Suprapubic skin (tissue), 4 donors: ENCODE data around the gene CAPN11. TPM values are rescaled to one million over a fixed set of nuclear protein-coding genes. Genes with fewer than 3 reads are reported as not detected.
A peak's percentile ranks its signal among the peaks of the same experiment; 100 is the strongest.

Experiments
- DNase-seq, 2 donors: peaks; one replicate each; pipeline ENCODE4 v3.0.0-alpha.2; 2019; ENCODE audit warnings: low spot score in 2 of 2
- H3K27ac ChIP-seq: fragments of 200-600 bp; sonication (generic); one replicate; pipeline ENCODE4 v1.5.1; 2019
- H3K27me3 ChIP-seq: fragments of 200-600 bp; sonication (generic); one replicate; pipeline ENCODE4 v1.5.1; 2019
- H3K36me3 ChIP-seq: fragments of 200-600 bp; sonication (generic); one replicate; pipeline ENCODE4 v1.5.1; 2019
- H3K4me1 ChIP-seq: fragments of 200-600 bp; sonication (generic); one replicate; pipeline ENCODE4 v1.5.1; 2019
- H3K4me3 ChIP-seq: fragments of 200-600 bp; sonication (generic); one replicate; pipeline ENCODE4 v1.5.1; 2019; ENCODE audit warnings: mild to moderate bottlenecking
- H3K9me3 ChIP-seq: fragments of 200-600 bp; sonication (generic); one replicate; pipeline ENCODE4 v1.5.1; 2019
- EP300 ChIP-seq: sonication (generic); formaldehyde crosslinking; IDR thresholded peaks from one replicate; pipeline ENCODE4 v1.6.1; 2017; ENCODE audit warnings: antibody characterized with exemption
- POLR2A ChIP-seq, 2 donors: fragments of 450-650 bp; IDR thresholded peaks; one replicate each; pipeline ENCODE4 v1.6.1; 2017; ENCODE audit warnings: antibody characterized with exemption in 2 of 2, mild to moderate bottlenecking in 2 of 2, moderate library complexity in 2 of 2
- POLR2AphosphoS5 ChIP-seq, 3 donors: sonication (generic); formaldehyde crosslinking; IDR thresholded peaks; one replicate each; pipeline ENCODE4 v1.6.1; 2017; ENCODE audit warnings: antibody characterized with exemption in 3 of 3
- WGBS: methylation state at CpG from one replicate; pipeline ENCODE4 v1.1.5; 2018; 5-methylcytosine and 5-hydroxymethylcytosine counted together
- total RNA-seq, 4 donors: library from RNA; depleted of rRNA; stranded (reverse); fragments of >200 nt; gene quantifications; one replicate each; pipeline ENCODE4 v1.1.0, GENCODE V29; 2016
- TF ChIP-seq, protein P1 (sequence below), 2 donors: fragments of 200-600 bp in 1 of 2; fragments of 450-650 bp in 1 of 2; sonication (generic) in 1 of 2; IDR thresholded peaks; one replicate each; pipeline ENCODE4 v1.5.1; 2016 to 2019; ENCODE audit warnings: antibody characterized with exemption in 2 of 2, mild to moderate bottlenecking in 1 of 2, moderate library complexity in 1 of 2

The CAPN11 gene
- total RNA-seq, 4 donors from 2014 or later, result 0.45 to 2.5 (median 1.2) TPM

DNA sequence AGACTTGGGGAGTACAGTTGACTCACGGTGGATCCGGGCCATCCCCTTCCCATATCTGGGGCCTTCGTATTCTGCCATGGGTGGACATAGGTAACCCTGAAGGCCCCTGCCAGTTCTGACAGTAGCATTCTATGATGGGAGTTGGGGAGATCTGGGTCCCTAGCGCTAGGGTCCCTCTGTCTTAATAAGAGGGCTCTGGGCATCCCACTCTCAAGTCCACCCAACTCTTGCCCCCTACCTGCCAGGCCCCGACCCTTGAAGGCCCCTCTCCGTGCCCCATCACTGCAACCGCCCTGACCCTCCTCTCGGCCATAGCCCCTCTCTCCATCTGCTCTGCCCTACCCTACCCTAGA, 6.5 kb upstream of the CAPN11 start:
- TF ChIP-seq POLR2A (IDR thresholded peaks at IDR 0.05), result no peak
- TF ChIP-seq, protein P1, sequence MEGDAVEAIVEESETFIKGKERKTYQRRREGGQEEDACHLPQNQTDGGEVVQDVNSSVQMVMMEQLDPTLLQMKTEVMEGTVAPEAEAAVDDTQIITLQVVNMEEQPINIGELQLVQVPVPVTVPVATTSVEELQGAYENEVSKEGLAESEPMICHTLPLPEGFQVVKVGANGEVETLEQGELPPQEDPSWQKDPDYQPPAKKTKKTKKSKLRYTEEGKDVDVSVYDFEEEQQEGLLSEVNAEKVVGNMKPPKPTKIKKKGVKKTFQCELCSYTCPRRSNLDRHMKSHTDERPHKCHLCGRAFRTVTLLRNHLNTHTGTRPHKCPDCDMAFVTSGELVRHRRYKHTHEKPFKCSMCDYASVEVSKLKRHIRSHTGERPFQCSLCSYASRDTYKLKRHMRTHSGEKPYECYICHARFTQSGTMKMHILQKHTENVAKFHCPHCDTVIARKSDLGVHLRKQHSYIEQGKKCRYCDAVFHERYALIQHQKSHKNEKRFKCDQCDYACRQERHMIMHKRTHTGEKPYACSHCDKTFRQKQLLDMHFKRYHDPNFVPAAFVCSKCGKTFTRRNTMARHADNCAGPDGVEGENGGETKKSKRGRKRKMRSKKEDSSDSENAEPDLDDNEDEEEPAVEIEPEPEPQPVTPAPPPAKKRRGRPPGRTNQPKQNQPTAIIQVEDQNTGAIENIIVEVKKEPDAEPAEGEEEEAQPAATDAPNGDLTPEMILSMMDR (IDR thresholded peaks at IDR 0.05), result peak in 1 of 2 donors; percentile 19
- peaks cover 54% of the 10 kb centered on the region for H3K36me3 ChIP-seq
- no peak overlapping the region for H3K4me3 ChIP-seq
- no peaks in the 10 kb centered on the region for H3K27me3 ChIP-seq
- peaks cover 4% of the 10 kb centered on the region for H3K4me1 ChIP-seq
- 84% methylated on average over 5 of the region's 8 CpGs for WGBS
- no peak for DNase-seq
- H3K9me3 ChIP-seq, result no peaks in the 10 kb centered on the region
- H3K27ac ChIP-seq, result no peak overlapping the region

DNA sequence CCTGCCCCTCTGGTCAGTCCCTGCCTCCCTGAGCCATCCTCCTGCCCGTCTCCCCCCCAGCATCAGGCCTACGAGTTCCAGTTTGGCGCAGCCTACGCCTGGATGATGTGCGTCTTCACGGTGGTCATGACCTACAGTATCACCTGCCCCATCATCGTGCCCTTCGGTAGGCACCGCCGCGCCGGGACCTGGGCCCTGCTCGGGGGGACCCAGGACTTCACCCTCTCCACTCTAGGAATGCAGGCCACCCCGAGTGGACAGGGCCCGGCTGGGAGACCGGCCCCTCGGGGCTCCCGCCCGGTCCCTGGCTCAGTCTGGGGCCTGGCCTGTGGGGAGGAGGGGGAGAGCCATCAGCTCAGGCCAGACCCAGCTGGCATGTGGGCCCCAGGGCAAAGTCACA, 6.1 kb upstream of the CAPN11 start:
- Histone ChIP-seq H3K27ac (no peak overlapping the region), H3K27me3 (no peaks in the 10 kb centered on the region), H3K9me3 (no peaks in the 10 kb centered on the region), H3K36me3 (peaks cover 49% of the 10 kb centered on the region), H3K4me1 (peaks cover 4% of the 10 kb centered on the region), H3K4me3 (no peak overlapping the region)
- no peak for DNase-seq
- TF ChIP-seq, protein P1 (IDR thresholded peaks at IDR 0.05), result no peak
- TF ChIP-seq POLR2AphosphoS5 (IDR thresholded peaks at IDR 0.05) (no peak), POLR2A (IDR thresholded peaks at IDR 0.05) (no peak), EP300 (no peak)
- 95% methylated on average over 18 of the region's 19 CpGs for WGBS

GRCh38 chr6:44154067-44154466, 4.6 kb upstream of the CAPN11 start:
- no peak overlapping the region for H3K4me3 ChIP-seq
- no peaks in the 10 kb centered on the region for H3K27me3 ChIP-seq
- H3K4me1 ChIP-seq, result peaks cover 4% of the 10 kb centered on the region
- H3K27ac ChIP-seq, result no peak overlapping the region
- no peak for DNase-seq
- TF ChIP-seq POLR2A (IDR thresholded peaks at IDR 0.05) (no peak), POLR2AphosphoS5 (IDR thresholded peaks at IDR 0.05) (no peak), EP300 (no peak)
- TF ChIP-seq, protein P1 (IDR thresholded peaks at IDR 0.05), result no peak
- H3K36me3 ChIP-seq, result peaks cover 34% of the 10 kb centered on the region
- 93% methylated on average over 8 of the region's 12 CpGs for WGBS
- H3K9me3 ChIP-seq, result no peaks in the 10 kb centered on the region

DNA sequence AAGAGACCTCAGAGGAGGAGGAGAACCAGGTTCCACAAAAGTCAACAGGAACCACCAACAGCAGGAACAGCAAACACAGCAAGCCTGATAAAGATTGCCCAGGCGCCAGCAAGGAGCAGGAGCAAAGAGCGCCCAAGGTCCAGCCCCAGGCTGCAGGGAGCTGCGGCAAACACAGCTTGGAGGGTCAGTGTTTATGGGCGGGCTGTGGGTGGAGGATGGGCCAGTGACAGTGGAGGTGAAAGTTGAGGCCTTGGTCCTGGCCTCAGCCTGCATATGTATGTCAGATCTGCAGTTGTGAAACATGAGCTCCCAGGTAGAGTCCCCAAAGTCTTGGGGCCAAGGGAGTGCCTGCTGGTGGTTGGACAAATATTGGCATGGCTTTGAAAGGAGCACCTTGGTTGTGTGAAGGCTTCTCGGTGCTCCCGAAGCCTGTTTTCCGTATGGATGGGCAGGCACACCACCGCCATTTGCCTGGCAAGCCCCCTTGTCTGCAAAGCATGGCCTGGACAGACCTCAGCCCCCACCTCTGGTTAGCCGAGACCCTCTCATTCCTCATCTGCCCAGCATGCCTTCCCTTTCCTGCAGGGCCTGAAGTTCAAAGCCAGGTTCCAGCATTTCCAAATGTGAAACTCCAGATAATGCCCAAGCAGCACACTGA, 2.0 kb upstream of the CAPN11 start:
- DNase-seq, result no peak
- no peak overlapping the region for H3K4me3 ChIP-seq
- no peaks in the 10 kb centered on the region for H3K27me3 ChIP-seq
- 74% methylated on average over 9 of the region's 9 CpGs for WGBS
- TF ChIP-seq EP300 (no peak), POLR2A (IDR thresholded peaks at IDR 0.05) (no peak), POLR2AphosphoS5 (IDR thresholded peaks at IDR 0.05) (no peak)
- TF ChIP-seq, protein P1 (IDR thresholded peaks at IDR 0.05), result no peak
- H3K9me3 ChIP-seq, result no peaks in the 10 kb centered on the region
- peaks cover 2% of the 10 kb centered on the region for H3K4me1 ChIP-seq
- no peak overlapping the region for H3K27ac ChIP-seq
- H3K36me3 ChIP-seq, result peaks cover 14% of the 10 kb centered on the region

- Histone ChIP-seq H3K27ac (no peak overlapping the region), H3K9me3 (no peaks in the 10 kb centered on the region), H3K4me1 (no peaks in the 10 kb centered on the region), H3K4me3 (no peak overlapping the region), H3K36me3 (peaks cover 14% of the 10 kb centered on the region), H3K27me3 (no peaks in the 10 kb centered on the region)
- WGBS, result 87% methylated on average over 11 of the region's 11 CpGs
- no peak for DNase-seq
- TF ChIP-seq, protein P1 (IDR thresholded peaks at IDR 0.05), result no peak
Observed at GRCh38 chr6:44157152-44157521, 1.5 kb upstream of the CAPN11 start.
